Uterus (tissue), 2 donors: Measurements from ENCODE around the gene ARHGAP10.

Experiments used
- CTCF ChIP-seq, 4 experiments: fragments of 200-600 bp in 2 of 4; fragments of 450-650 bp in 2 of 4; sonication (generic) in 2 of 4; IDR thresholded peaks; one replicate each; pipeline ENCODE4 v1.5.1; 2016 to 2019; ENCODE audit warnings: antibody characterized with exemption in 4 of 4, mild to moderate bottlenecking in 2 of 4, moderate library complexity in 1 of 4
- POLR2A ChIP-seq, 2 donors: fragments of 450-650 bp; IDR thresholded peaks; one replicate each; pipeline ENCODE4 v1.6.1; 2016; ENCODE audit warnings: antibody characterized with exemption in 2 of 2, mild to moderate bottlenecking in 1 of 2, moderate library complexity in 1 of 2

DNA sequence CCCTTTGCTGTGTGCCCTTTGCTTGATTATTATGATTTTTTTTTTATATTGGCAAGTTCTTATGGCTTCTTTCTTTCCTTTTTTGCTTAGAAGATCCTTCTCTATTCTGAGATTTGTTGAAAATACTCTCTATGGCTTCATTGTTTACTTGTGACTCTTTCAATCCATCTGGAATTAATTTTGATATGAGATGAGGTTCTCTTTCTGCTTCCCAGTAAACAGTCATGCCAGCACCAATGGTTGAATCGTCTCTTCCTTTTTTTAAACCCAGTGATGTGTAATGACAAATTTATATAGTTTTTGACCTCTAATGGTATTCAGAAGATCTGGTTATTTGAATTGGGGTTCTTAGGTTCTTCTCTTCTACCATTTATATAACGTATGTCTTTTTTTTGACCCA is 121.8 kb downstream of the ARHGAP10 start:
- TF ChIP-seq CTCF (IDR thresholded peaks at IDR 0.05) (no peak), POLR2A (IDR thresholded peaks at IDR 0.05) (no peak)
